ENCODE results near the gene STPG4. TPM values are rescaled to one million over a fixed set of nuclear protein-coding genes. Genes with fewer than 3 reads are reported as not detected.
A peak's percentile ranks its signal among the peaks of the same experiment; 100 is the strongest.

Gene STPG4
- total and polyA plus RNA-seq, 2 of the 8 experiments (the other 6 are each of a cell fraction or from before 2014, with no cell fraction given): 0.28 TPM; not detected in 1

GRCh38 chr2:47037678-47038077 is 117.4 kb downstream of the STPG4 start:
- Histone ChIP-seq H2AFZ (ENCODE audit: low read length) (no peak overlapping the region), H2BK5ac (ENCODE audit: low read depth, low read length) (no peak overlapping the region), H3K4me2 (ENCODE audit: insufficient read depth in 1 of 2, low read depth in 2 of 2, low read length in 2 of 2) (no peak overlapping the region), H2BK15ac (ENCODE audit: low read length) (no peak overlapping the region), H2BK20ac (ENCODE audit: low read length) (no peak overlapping the region), H4K5ac (ENCODE audit: insufficient read length, low read depth, low read length) (no peak overlapping the region), H3K27me3 (replicated peaks in 1 of 4; ENCODE audit: control insufficient read depth in 3 of 4, extremely low read depth in 1 of 4, insufficient read depth in 3 of 4, low read length in 3 of 4) (no peaks in the 10 kb centered on the region), H3K4ac (replicated peaks; ENCODE audit: insufficient read length, low read depth, low read length) (no peak overlapping the region), H2AK5ac (ENCODE audit: low read depth, low read length) (0 out of 2 replicates have a peak overlapping the region, but pooled peaks have one; percentile 55), H3K9me3 (ENCODE audit: insufficient read depth in 2 of 2, low read depth in 1 of 2, low read length in 1 of 2) (no peaks in the 10 kb centered on the region), H3K36me3 (ENCODE audit: control insufficient read depth in 2 of 4, insufficient read depth in 4 of 4, low read length in 3 of 4) (no peaks in the 10 kb centered on the region), H2BK12ac (ENCODE audit: low read depth, low read length) (no peak overlapping the region), H3K56ac (replicated peaks; ENCODE audit: insufficient read length, low read depth, low read length) (no peak overlapping the region), H4K20me1 (replicated peaks in 1 of 2; ENCODE audit: control insufficient read depth in 1 of 2, insufficient read depth in 2 of 2, low read length in 2 of 2) (no peaks in the 10 kb centered on the region), H3K4me1 (replicated peaks in 1 of 4; ENCODE audit: control insufficient read depth in 3 of 4, insufficient read depth in 4 of 4, low read length in 3 of 4) (peaks cover 8 to 24% (median 18%) of the 10 kb centered on the region in 4 experiments), H2BK120ac (replicated peaks; ENCODE audit: low read depth, low read length) (no peak overlapping the region), H3K23ac (ENCODE audit: insufficient read length) (no peak overlapping the region), H3K18ac (ENCODE audit: extremely low read depth, low read length) (no peak overlapping the region), H3K79me1 (ENCODE audit: low read depth, low read length) (no peaks in the 10 kb centered on the region), H4K8ac (ENCODE audit: extremely low read depth, insufficient read depth, low read length) (no peak overlapping the region), H3K79me2 (ENCODE audit: control insufficient read depth in 1 of 2, insufficient read depth in 2 of 2, low read length in 2 of 2) (no peaks in the 10 kb centered on the region), H4K91ac (replicated peaks; ENCODE audit: insufficient read length, low read length) (no peak overlapping the region), H3K9ac (replicated peaks in 1 of 4; ENCODE audit: extremely low read depth in 1 of 4, low read depth in 3 of 4, low read length in 3 of 4) (no peak overlapping the region), H3K27ac (ENCODE audit: low read depth, low read length) (no peak overlapping the region), H3K4me3 (ENCODE audit: extremely low read depth in 1 of 4, insufficient read depth in 2 of 4, low read depth in 3 of 4, low read length in 4 of 4) (no peak overlapping the region), H3K23me2 (ENCODE audit: low read depth, low read length) (0 out of 2 replicates have a peak, but pooled peaks cover 1% of the 10 kb centered on the region), H3K14ac (ENCODE audit: insufficient read length) (no peak overlapping the region)
- CTCF ChIA-PET (ENCODE audit: partially characterized antibody): interaction anchor here (0.9 kb wide), 1 partner anchor 32 kb away, joined by 3 read pairs; no protein-coding TSS in a partner anchor
- no peak for DNase-seq (ENCODE audit: low read depth in 1 of 2, low spot score in 2 of 2)
- FAIRE-seq: no peak
- POLR2A ChIA-PET (ENCODE audit: partially characterized antibody): no interaction called here
- WGBS, 2 experiments (ENCODE audit: extremely low coverage in 1 of 2, insufficient coverage in 1 of 2, insufficient read length in 1 of 2, insufficient replicate concordance in 2 of 2, low coverage in 1 of 2, low lambda C conversion rate in 2 of 2, missing lambda C conversion rate in 1 of 2): 79% methylated on average over 9 of the region's 9 CpGs; no CpG with 5 or more reads in 1 of the 2 experiments
- TF ChIP-seq POU5F1 (IDR thresholded peaks at IDR 0.05; ENCODE audit: low read depth, low read length) (no peak), SUZ12 (IDR thresholded peaks at IDR 0.05; ENCODE audit: low read length) (no peak), JUND (IDR thresholded peaks at IDR 0.05; ENCODE audit: low read length) (no peak), JUN (IDR thresholded peaks at IDR 0.05; ENCODE audit: low read depth, low read length) (no peak), TCF12 (IDR thresholded peaks at IDR 0.05; ENCODE audit: low read depth, low read length) (no peak), TBP (IDR thresholded peaks at IDR 0.05; ENCODE audit: low read depth, low read length) (no peak), RBBP5 (IDR thresholded peaks at IDR 0.05; ENCODE audit: borderline replicate concordance, low read depth, low read length) (no peak), CTBP2 (IDR thresholded peaks at IDR 0.05; ENCODE audit: borderline replicate concordance, insufficient read depth, insufficient read length, low read length) (no peak), SRF (IDR thresholded peaks at IDR 0.05; ENCODE audit: low read depth, low read length) (no peak), BACH1 (IDR thresholded peaks at IDR 0.05; ENCODE audit: low read length) (no peak), MAFK (IDR thresholded peaks at IDR 0.05; ENCODE audit: low read depth, low read length) (no peak), POLR2AphosphoS5 (IDR thresholded peaks at IDR 0.05; ENCODE audit: low read depth, low read length) (no peak), BRCA1 (IDR thresholded peaks at IDR 0.05; ENCODE audit: low read depth, low read length) (no peak), EGR1 (IDR thresholded peaks at IDR 0.05; ENCODE audit: borderline replicate concordance, low read depth, low read length) (no peak), RXRA (IDR thresholded peaks at IDR 0.05; ENCODE audit: insufficient read depth, low read depth, low read length) (no peak), EZH2 (IDR thresholded peaks at IDR 0.05; ENCODE audit: low read depth, low read length, severe bottlenecking) (no peak)

All from H1 (cell line).